ENCODE data around the gene NUDT21.

NUDT21 gene

DNA sequence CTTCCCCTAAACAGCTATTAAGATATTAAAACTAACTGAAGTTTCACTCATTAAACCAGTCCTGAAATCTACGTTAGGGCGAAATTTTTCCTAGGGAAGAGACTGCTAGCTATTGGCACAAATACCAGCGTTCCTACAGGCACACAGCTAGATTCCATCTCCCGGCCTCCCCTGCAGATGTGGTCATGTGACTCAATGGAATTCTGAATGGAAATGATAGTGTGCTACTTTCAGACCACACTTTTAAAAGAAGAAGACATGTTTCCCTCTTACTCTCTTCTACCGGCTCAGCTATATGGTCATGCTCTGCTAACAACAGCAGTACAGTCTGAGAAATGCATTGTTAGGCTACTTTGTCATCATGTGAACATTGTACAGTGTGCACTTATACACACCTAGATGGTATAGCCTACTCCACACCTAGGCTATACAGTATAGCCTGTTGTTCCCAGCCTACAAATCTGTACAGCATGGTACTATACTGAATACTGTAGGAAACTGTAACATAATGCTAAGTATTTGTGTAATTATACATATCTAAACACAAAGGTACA is 31.6 kb upstream of the NUDT21 start:
- H3K4me3 ChIP-seq (ENCODE audit: low read depth, low read length) = no peak overlapping the region
- TF ChIP-seq CTCF (IDR thresholded peaks at IDR 0.05; ENCODE audit: low read depth, low read length) = no peak

DNA sequence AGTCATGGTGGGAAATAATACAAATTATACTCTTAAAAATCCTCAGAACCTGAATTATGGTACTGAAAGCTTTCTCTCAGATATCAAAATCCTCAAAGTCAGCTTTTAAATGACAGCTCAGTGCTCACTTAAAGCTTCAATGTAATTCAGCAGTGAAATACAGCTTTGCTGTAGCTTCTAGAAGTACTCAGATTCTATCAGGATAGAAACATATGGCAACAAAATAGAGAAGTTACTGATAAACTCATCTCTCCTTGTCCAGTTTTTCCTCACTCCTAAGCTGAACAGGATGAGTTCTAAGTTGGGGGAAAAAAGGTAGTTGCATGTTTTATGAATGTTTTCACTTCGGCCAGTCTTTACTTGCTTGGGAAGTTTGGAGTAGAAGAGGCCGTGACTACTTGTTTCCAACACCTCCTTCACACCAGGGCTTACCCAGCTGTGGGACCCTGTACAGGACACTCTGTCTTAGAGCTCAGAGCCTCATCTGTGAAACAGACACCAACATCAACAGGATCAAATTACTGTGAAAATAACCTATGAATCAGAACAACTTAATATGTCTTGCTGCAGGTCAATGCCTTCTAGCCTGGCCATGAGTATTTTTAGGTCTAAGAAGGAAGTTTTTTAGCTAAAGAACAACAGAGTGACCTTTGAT is 30.5 kb upstream of the NUDT21 start:
- no peak overlapping the region for H3K4me3 ChIP-seq (ENCODE audit: low read depth, low read length)
- no peak for TF ChIP-seq CTCF (IDR thresholded peaks at IDR 0.05; ENCODE audit: low read depth, low read length)

DNA sequence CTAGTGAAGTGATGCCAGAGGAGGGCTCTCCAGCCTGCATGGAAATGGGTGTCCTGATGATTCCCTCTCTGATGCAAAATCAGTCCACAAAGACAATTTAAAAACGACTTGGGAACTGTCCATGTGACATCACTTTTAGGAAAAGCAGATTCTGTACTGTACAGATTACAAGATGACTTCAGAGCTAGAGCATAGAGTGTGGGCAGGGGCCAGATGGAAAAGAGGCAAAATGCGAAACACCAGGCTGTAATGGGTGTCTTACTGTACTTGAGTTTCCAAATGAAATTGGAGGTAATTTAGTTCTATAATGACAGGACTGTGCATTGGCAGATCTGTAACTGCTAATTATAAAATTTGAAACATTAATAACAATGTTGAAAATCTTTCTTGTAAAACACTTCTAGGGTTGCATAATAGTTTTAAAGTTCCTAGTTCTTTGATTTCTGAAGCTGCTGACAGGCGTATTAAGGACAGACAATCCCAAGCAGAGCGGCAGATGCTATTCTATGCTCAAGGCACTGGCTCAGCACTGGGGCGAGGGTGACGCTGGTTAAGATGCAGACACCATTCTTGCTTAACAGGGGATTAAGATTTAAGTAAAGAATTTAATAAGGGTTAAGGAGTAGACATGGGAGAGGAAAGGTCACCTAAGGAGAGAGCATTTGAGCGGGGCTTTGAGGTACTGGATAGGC is 29.8 kb upstream of the NUDT21 start:
- TF ChIP-seq CTCF (IDR thresholded peaks at IDR 0.05; ENCODE audit: low read depth, low read length) = no peak

GRCh38 chr16:56479469-56479868 is 28.3 kb upstream of the NUDT21 start:
- TF ChIP-seq CTCF (IDR thresholded peaks at IDR 0.05; ENCODE audit: low read depth, low read length) = no peak
- no peak overlapping the region for H3K4me3 ChIP-seq (ENCODE audit: low read depth, low read length)

More for the DNA sequence above, 29.8 kb upstream of the NUDT21 start:
- no peak overlapping the region for H3K4me3 ChIP-seq (ENCODE audit: low read depth, low read length)

DNA sequence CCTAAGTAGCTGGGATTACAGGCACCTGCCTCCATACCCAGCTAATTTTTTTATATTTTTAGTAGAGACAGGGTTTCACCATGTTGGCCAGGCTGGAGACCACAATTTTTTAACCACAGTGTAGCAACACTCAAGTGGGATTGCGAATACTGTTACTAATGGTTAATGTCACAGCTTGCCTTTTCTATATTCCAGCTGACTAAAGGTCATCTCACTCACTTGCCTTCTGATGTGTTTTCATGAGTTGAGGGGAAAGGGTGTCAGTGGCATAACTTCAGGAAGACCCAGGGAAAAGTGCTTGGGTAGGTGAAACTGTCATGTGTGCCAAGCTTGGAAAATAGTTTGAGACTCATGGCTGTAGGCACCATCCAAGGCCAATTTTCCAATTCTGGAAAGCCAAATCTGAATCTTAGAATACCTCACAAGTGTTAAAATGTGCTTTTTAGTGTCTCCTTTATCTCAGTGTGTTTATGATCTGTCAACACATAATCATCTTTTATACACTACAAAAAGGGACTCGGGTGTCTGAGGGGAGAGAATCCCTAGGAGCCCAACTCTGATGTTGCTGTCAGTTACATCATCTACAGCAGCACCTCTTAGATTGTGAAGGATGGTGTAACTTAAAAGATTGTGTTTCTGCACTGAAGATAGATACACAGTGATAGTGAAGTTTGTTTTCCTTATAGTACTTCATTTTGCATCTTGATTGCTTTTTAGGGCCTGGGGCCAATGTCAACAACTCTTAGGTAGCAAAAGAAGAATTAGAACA is 27.3 kb upstream of the NUDT21 start:
- no peak overlapping the region for H3K4me3 ChIP-seq (ENCODE audit: low read depth, low read length)

DNA sequence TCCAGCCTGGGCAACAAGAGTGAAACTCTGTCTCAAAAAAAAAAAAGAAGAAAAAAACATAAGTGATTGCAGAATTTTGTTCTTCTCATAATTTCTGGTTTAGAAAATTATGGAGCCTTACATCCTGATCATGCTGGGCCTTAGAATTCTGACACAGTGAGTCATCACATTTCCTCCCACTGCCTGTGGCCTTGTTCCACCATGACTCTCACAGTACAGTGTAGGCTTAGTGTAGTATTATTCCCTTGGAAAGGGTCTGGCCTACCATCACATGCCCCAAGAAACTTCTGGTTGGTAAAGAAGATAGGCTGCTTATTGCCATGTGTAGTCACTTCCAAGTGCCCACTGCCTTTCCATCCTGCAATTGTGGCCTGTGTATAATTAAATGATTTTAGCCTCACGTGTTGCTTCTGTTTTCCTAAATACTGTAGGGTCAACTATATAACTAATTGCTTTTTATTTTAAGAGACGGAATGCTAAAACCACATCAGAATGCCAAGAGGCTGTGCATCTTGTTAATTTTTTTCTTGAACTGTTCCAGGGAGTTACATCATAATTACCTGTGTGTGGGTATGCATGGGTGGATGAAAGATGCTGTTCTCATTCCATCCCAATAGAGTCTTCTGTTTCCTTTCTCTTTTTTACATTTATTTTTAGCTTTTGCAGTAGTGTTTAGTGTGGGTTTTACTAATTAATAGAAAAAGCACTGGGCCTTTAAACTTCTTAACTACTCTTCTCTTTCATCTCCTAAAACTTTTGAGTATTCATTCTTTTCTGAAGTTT is 26.2 kb upstream of the NUDT21 start:
- TF ChIP-seq CTCF (IDR thresholded peaks at IDR 0.05; ENCODE audit: low read depth, low read length) = no peak

More for the DNA sequence above, 27.3 kb upstream of the NUDT21 start:
- no peak for TF ChIP-seq CTCF (IDR thresholded peaks at IDR 0.05; ENCODE audit: low read depth, low read length)

More for the DNA sequence above, 26.2 kb upstream of the NUDT21 start:
- H3K4me3 ChIP-seq (ENCODE audit: low read depth, low read length) = no peak overlapping the region

All from WI38 (cell line).